Ovary (tissue), 3 donors: ENCODE results near the gene RHOBTB1.

Source experiments
- CTCF ChIP-seq, 3 donors: fragments of 450-650 bp in 2 of 3; fragments of 200-600 bp in 1 of 3; IDR thresholded peaks; one replicate each; pipeline versions ENCODE4 v1.5.1 to v1.8.0; 2016 to 2022; ENCODE audit warnings: antibody characterized with exemption in 3 of 3, mild to moderate bottlenecking in 1 of 3
- POLR2A ChIP-seq: fragments of 450-650 bp; IDR thresholded peaks from one replicate; pipeline ENCODE4 v1.6.1; 2017; ENCODE audit warnings: antibody characterized with exemption, mild to moderate bottlenecking, moderate library complexity
- donor health status: DM: no; HTN: no; CAD: no.

- TF ChIP-seq CTCF (IDR thresholded peaks at IDR 0.05) (no peak), POLR2A (no peak)
These were observed 121.2 kb downstream of the RHOBTB1 start for GRCh38 chr10:60822809-60823208.
